OCI-LY1 (cell line): ENCODE measurements around the gene KLHL6.

Experiments used
- H2AFZ ChIP-seq: fragments of 200-600 bp; sonication (generic), shearing (Covaris generic); 2 replicates; pipeline ENCODE4 v1.6.0; 2014; ENCODE audit warnings: antibody characterized with exemption, mild to moderate bottlenecking, low read length
- H3F3A ChIP-seq: fragments of 200-600 bp; sonication (generic), shearing (Covaris generic); 2 replicates; pipeline ENCODE4 v1.6.0; 2014; ENCODE audit warnings: mild to moderate bottlenecking, antibody characterized with exemption, low read length, moderate library complexity; ENCODE audit not compliant: insufficient read depth
- H3K27ac ChIP-seq: fragments of 200-600 bp; sonication (generic); 2 replicates; pipeline ENCODE4 v1.5.1; 2014; ENCODE audit warnings: low read length, mixed run types, mild to moderate bottlenecking, low read depth; ENCODE audit not compliant: poor library complexity, severe bottlenecking
- H3K27me3 ChIP-seq: fragments of 200-600 bp; sonication (generic); 2 replicates; pipeline ENCODE4 v1.6.0; 2014; ENCODE audit warnings: antibody characterized with exemption, mild to moderate bottlenecking, low read length, moderate library complexity; ENCODE audit not compliant: insufficient read depth
- H3K36me3 ChIP-seq: fragments of 200-600 bp; sonication (generic); 2 replicates; pipeline ENCODE4 v1.6.1; 2014; ENCODE audit warnings: mild to moderate bottlenecking, antibody characterized with exemption, low read length, moderate library complexity, mixed read lengths; ENCODE audit not compliant: insufficient read depth
- H3K4me1 ChIP-seq: fragments of 200-600 bp; sonication (generic); 2 replicates; pipeline ENCODE4 v1.5.1; 2014; ENCODE audit warnings: mild to moderate bottlenecking, low read length, moderate library complexity; ENCODE audit not compliant: insufficient read depth, severe bottlenecking
- H3K4me2 ChIP-seq: fragments of 200-600 bp; sonication (generic), shearing (Covaris generic); 2 replicates; pipeline ENCODE4 v1.6.1; 2014; ENCODE audit warnings: low read length
- H3K4me3 ChIP-seq: fragments of 200-600 bp; sonication (generic); 2 replicates; pipeline ENCODE4 v1.5.1; 2014; ENCODE audit warnings: low read length, low read depth, mild to moderate bottlenecking, mixed read lengths; ENCODE audit not compliant: poor library complexity, severe bottlenecking
- H3K79me2 ChIP-seq: fragments of 200-600 bp; shearing (Covaris generic); 2 replicates; pipeline ENCODE4 v1.6.1; 2016; ENCODE audit warnings: mixed run types, low read length, mixed read lengths; ENCODE audit not compliant: insufficient read depth
- H3K9ac ChIP-seq: fragments of 200-600 bp; sonication (generic), shearing (Covaris generic); 2 replicates; pipeline ENCODE4 v1.6.1; 2014; ENCODE audit warnings: mild to moderate bottlenecking, low read length, mixed read lengths
- H3K9me2 ChIP-seq: fragments of 200-600 bp; sonication (generic), shearing (Covaris generic); 2 replicates; pipeline ENCODE4 v1.6.1; 2014; ENCODE audit warnings: low read depth, mild to moderate bottlenecking, low read length, mixed read lengths
- H3K9me3 ChIP-seq: fragments of 200-600 bp; shearing (Covaris generic); 2 replicates; pipeline ENCODE4 v1.6.1; 2014; ENCODE audit warnings: low read length, mixed read lengths
- H4K20me1 ChIP-seq: fragments of 200-600 bp; sonication (generic), shearing (Covaris generic); 2 replicates; pipeline ENCODE4 v1.6.0; 2016; ENCODE audit warnings: mild to moderate bottlenecking, low read length; ENCODE audit not compliant: insufficient read depth
- EZH2 ChIP-seq: fragments of 200-600 bp; sonication (generic), shearing (Covaris generic); IDR thresholded peaks from 2 replicates; pipeline ENCODE4 v1.8.0; 2017; ENCODE audit warnings: borderline replicate concordance, mixed run types, mild to moderate bottlenecking, antibody characterized with exemption, low read length, moderate library complexity, mixed read lengths
- TF ChIP-seq, protein P1 (sequence below): fragments of 200-600 bp; sonication (generic), shearing (Covaris generic); IDR thresholded peaks from 2 replicates; pipeline ENCODE4 v1.5.1; 2017; ENCODE audit warnings: mild to moderate bottlenecking, antibody characterized with exemption, low read length, moderate library complexity, mixed read lengths

KLHL6 gene

DNA sequence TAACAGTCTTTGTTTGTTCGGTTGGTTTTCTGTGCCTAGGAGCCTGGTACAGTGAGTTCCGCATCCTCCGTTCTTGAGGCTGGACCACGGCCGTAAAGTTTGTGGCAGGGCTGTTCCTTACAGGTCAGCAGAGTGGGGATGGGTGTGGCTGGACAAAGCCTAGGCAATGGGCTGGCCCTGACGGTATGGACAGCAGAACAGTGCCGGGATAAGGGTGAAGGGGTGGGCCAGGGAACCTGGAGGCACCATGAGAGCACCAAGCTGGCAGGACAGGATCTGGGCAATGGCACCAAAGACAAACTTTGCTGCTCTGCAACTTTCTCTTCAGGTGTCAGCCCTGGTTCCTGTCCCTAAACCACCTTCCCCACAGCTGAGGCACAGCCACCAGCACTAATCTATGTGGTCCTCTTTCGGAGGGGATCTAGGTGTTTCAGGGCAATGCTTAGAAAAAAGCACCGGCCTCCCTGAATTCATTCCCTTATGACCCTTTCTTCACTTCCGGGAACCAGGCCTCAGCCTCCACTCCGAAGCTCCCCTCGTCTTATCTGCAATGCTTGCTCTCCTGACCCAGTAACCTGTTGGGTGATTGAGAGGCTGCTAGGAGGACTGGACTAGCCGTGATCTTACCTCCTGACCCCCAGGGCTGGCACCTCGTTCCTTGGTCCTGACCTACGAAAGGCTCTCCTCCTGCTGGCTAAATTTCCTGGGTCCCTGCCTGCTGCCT, 54.4 kb downstream of the KLHL6 start:
- Histone ChIP-seq H2AFZ (no peak overlapping the region), H3F3A (0 out of 2 replicates have a peak, but pooled peaks cover 3% of the 10 kb centered on the region), H3K36me3 (peaks cover 99% of the 10 kb centered on the region), H3K4me3 (no peak overlapping the region), H3K79me2 (peaks cover 9% of the 10 kb centered on the region), H3K27ac (no peak overlapping the region), H3K4me1 (peaks cover 6% of the 10 kb centered on the region), H4K20me1 (no peaks in the 10 kb centered on the region), H3K27me3 (no peaks in the 10 kb centered on the region), H3K4me2 (no peak overlapping the region), H3K9me2 (no peaks in the 10 kb centered on the region), H3K9ac (no peak overlapping the region), H3K9me3 (no peaks in the 10 kb centered on the region)
- no peak for TF ChIP-seq EZH2
- TF ChIP-seq, protein P1, sequence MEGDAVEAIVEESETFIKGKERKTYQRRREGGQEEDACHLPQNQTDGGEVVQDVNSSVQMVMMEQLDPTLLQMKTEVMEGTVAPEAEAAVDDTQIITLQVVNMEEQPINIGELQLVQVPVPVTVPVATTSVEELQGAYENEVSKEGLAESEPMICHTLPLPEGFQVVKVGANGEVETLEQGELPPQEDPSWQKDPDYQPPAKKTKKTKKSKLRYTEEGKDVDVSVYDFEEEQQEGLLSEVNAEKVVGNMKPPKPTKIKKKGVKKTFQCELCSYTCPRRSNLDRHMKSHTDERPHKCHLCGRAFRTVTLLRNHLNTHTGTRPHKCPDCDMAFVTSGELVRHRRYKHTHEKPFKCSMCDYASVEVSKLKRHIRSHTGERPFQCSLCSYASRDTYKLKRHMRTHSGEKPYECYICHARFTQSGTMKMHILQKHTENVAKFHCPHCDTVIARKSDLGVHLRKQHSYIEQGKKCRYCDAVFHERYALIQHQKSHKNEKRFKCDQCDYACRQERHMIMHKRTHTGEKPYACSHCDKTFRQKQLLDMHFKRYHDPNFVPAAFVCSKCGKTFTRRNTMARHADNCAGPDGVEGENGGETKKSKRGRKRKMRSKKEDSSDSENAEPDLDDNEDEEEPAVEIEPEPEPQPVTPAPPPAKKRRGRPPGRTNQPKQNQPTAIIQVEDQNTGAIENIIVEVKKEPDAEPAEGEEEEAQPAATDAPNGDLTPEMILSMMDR, result no peak

DNA sequence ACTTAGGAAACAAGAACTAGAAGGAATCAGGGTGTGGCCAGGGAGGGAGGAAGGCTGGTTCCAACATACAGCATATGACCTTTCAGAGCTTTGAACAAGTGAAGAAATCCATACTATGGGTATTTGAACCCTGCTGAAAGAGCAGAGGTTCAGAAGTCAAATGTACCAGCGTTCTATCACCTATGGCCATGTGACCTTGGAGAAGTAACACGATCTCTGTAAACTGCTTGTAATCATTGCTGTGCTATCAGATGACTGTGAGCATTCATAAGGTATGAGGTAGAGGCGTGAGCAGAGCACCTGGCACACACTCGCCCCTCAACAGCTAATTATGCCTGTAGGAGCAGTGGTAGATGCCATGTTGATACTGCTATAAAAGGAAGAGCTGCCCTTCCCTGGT, 55.2 kb downstream of the KLHL6 start:
- no peak overlapping the region for H3K9ac ChIP-seq
- H3K36me3 ChIP-seq, result peaks cover 98% of the 10 kb centered on the region
- H3K4me1 ChIP-seq, result peaks cover 6% of the 10 kb centered on the region
- H3K4me3 ChIP-seq, result no peak overlapping the region
- H4K20me1 ChIP-seq, result no peaks in the 10 kb centered on the region
- peaks cover 5% of the 10 kb centered on the region for H3K79me2 ChIP-seq
- TF ChIP-seq, protein P1, result no peak
- TF ChIP-seq EZH2, result no peak
- H2AFZ ChIP-seq, result no peak overlapping the region
- no peaks in the 10 kb centered on the region for H3K9me3 ChIP-seq
- no peaks in the 10 kb centered on the region for H3K9me2 ChIP-seq
- H3K4me2 ChIP-seq, result no peak overlapping the region
- no peaks in the 10 kb centered on the region for H3K27me3 ChIP-seq
- no peaks in the 10 kb centered on the region; the same call in 1 of the 2 replicates for H3F3A ChIP-seq
- H3K27ac ChIP-seq, result no peak overlapping the region

DNA sequence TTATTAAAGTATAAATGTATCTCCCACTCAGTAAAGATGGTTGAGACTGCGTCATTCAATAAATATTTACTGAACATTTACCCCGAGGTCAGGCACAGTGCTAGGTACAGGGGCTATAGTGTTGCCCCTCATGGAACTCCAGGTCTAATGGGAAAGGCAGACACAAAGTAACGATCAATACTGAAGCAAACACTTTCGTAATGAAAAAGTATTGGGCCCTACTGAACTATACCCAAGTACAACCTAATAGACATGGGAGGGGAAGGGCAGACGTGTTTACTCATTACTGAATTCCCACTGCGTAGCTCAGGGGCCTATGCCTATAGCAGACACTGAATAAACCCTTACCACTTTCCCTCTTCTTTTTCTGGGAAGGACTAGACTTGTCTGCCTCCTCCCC, 56.9 kb downstream of the KLHL6 start:
- Histone ChIP-seq H3F3A (no peaks in the 10 kb centered on the region; the same call in 1 of the 2 replicates), H3K27me3 (no peaks in the 10 kb centered on the region), H3K79me2 (no peaks in the 10 kb centered on the region), H3K4me3 (no peak overlapping the region), H3K9me2 (no peaks in the 10 kb centered on the region), H3K4me2 (no peak overlapping the region), H3K4me1 (peaks cover 6% of the 10 kb centered on the region), H3K36me3 (peaks cover 98% of the 10 kb centered on the region), H3K27ac (no peak overlapping the region), H3K9me3 (no peaks in the 10 kb centered on the region), H2AFZ (no peak overlapping the region), H4K20me1 (no peaks in the 10 kb centered on the region), H3K9ac (no peak overlapping the region)
- TF ChIP-seq, protein P1, result no peak
- no peak for TF ChIP-seq EZH2
